HG03565 (cell line): Measurements from ENCODE around the gene AVPR2.

Experiments used
- ATAC-seq: cut with Tn5 transposase; IDR thresholded peaks from one replicate; pipeline ENCODE4 v1.9.1; 2021; ENCODE audit warnings: mild to moderate bottlenecking, moderate library complexity; ENCODE audit not compliant: unreplicated experiment

Gene AVPR2

DNA sequence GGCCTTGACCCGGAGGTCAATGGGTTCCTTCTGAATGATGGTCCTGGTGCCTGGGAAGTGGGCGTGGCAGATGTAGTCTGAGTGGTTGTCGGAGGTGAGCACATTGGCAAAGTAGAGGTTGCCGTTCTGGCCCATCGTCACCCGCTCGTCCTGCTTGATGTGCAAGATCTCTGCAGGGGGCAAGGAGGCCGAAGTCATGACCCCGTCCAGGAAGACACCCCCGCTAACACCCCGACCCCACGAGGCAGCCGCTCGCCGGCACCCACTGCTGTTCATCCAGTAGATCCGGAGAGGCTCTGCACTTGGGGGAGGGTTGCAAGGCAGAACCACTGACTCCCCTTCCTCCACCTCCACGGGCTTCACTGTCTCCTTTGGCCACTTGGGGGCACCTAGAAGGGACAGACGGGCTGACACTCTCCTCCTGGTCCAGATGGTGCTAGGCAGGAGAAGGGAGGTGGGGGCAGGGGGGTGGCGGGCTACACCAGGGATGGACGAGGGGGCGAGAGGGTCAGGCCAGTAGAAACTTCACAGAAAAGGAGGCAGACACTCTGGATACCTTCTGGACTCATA lies 33.6 kb upstream of the AVPR2 start:
- ATAC-seq: no peak

DNA sequence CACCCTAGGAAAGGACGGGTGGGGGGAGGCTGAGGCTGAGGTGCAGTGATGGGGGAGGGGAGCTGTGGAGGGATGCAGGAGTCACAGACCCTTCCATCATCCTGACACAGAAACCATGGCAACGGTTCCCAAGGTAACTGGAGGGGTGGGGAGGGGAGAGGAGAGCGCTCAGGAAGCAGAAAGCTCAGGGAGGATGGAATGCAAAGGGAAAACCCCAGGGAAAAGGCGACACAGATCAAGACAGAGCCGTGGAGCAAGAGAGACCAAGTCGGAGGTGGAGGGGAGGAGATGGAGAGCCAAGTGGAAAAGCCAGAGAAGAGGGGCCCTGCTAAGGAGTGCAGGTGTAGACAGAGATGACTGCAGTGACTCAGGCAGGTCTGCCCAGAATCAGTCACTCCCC lies 33.0 kb upstream of the AVPR2 start:
- ATAC-seq: no peak

DNA sequence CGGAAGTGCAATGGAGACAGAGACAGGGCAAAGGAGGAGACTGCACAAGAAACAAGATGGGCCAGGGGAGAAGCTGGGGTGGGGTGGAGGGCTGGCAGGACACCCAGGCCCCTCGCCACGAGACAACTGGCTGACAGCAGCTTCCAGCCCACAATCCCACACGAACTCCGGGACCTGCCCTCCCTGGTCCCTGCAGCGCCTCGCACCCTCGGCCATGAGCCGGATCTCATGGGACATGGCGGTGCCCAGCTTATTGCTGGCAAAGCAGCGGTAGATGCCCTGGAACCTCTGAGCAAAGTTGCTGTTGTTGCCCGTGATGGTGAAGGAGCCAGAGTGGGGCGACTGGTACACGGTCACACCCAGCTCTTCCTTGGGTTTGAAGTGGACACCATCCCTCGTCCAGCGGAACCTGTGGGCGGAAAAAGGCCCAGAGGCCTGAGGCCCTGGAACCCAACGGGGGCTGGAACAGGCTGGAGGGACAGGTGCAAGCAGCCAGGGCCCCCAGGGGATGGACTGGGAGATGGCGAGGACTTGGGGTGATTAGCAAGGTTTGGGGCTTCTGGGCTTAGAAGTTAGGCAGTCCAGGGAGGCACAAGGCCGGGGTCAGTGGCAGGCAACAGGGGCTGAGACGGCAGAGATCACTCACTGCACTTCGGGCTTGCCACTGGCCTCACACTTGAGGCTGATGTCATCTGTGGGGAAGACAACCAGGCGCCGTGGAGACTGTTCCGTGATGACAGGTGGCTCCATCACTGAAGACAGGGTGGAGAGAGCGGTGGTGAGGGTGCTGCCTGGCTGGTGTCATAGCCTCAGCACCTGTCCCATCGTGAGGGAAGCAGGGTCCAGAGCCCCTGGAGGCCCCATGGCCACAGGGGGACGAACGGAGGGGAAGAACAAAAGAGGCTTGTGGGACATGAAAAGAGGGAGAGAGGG lies 32.3 kb upstream of the AVPR2 start:
- ATAC-seq: no peak

DNA sequence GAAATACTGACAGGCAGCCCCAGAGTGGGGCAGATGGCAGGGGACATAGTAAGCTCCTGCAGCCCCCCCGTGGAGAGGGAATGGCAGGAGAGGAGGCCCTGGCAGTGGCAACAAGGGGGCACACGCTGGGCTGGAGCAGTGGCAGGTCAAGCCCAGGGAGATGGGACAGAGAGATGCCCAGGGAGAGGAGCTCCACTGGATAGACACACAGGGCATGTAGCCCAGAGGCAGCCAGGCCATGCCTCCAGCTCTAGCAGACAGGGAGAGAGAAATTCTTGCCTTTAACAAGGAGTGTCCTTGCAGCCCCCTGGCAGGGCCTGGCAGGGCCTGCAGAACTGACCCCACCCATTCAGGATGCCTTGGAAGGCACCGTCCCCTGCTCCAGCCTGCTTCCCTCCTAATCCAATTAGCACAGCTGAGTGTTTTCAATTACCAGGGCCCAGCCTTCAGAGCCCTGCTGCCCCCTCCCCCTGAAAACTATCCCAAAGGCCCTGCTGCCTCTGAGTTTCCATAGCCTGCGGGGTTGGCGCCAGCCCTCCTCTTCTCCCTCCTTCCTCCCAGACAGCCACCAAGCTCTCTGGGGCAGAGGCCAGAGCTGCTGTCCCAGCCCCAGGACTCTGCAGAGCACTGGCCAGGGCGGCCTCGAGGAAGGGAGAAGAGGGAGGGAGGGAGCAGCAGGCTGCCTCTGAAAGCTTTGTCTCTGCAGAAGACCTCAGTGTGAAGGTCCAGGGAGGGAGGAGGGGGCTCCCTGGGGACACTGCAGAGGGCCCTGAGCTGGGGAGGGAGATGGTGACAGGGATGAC lies 31.0 kb upstream of the AVPR2 start:
- ATAC-seq: no peak

GRCh38 chrX:153874085-153874365 lies 30.4 kb upstream of the AVPR2 start:
- no peak for ATAC-seq

GRCh38 chrX:153874366-153875125 lies 29.9 kb upstream of the AVPR2 start:
- ATAC-seq: no peak

GRCh38 chrX:153875391-153876111 lies 28.9 kb upstream of the AVPR2 start:
- no peak for ATAC-seq

- ATAC-seq: no peak
These were observed 28.4 kb upstream of the AVPR2 start for GRCh38 chrX:153876112-153876491.

DNA sequence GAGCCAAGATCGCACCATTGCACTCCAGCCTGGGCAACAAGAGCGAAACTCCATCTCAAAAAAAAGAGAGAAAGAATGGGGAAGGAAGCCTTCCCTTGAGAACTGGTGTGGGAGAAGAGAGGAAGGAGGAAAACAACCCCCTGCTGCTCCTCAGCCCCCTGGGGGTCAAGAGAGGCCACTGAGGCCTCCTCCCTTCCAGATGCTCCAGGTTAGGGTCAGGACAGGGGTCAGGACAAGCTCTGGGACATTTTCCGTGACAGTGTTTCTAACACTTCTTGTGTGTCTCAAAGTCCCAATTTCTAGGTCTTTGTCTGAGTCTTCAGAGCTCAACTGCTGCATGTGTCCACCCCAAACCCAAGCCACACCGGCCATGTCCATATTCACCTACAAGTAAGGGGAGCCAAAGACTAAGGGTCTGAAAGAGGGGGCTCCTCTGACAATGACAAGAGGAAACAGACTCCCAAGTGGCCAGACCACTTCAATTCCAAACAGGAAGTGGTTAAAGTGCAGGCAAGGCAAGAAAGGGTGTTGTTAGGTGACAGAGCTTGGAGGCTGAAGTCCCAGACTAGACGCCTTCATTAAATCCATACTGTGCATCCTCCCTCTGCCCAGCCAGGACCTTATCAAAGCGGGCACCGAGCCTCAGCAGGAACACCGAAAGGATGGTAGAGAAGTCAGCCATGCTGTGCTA lies 26.8 kb upstream of the AVPR2 start:
- ATAC-seq: no peak

DNA sequence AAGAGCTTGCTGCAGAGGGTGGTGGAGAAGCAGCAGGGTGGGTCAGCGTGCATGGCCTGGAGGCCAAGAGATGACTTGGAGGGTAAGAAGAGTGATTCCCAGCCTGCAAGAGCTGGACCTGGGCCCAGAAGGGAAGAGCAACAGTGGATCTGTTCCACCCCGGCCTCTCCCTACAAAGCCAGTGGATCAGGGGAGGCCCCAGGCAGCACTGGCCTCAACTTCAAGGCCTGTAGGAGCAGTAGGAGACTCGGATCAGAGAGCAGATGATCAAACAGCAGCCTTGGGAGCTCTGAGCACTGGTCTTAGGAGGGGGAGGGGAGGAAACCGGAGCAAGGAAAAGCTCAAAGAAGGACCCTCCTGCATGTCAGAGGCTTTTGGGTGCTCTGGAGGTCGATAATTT lies 26.1 kb upstream of the AVPR2 start:
- ATAC-seq: no peak

- no peak for ATAC-seq
These were observed 25.4 kb upstream of the AVPR2 start for GRCh38 chrX:153878969-153879653.

DNA sequence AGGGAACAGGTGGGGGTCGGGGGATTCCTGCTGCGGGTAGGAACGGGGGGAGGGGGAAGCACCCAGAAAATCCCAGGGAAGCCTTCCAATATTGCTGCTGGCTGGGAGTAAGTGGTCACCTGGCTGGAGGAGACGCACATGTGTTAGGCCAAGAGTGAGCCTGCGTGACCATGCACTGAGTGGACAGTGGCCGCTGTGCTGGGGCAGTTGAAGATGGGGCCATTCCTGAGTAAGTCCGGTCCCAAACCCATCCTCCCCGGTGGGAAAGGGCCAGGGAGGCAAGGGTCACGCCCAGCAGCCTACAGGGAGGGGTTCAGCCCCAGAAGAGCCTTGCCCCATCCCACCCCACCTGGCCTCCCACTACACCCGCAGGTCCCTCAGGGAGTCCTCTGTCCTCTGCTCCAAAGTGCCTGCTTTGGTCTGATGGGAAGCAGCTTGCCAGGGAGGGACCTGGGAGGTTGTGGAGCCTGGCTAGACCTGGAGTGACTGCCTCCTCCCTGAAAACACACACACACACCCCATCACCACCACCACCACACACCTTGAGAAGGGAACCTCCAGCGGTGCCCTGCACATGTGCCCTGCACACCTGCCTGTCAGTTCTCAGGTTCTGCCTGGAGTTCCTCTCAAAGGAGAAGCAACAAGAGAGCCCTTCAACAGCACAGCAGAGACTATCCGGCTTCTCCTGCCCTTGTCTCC lies 24.6 kb upstream of the AVPR2 start:
- no peak for ATAC-seq

DNA sequence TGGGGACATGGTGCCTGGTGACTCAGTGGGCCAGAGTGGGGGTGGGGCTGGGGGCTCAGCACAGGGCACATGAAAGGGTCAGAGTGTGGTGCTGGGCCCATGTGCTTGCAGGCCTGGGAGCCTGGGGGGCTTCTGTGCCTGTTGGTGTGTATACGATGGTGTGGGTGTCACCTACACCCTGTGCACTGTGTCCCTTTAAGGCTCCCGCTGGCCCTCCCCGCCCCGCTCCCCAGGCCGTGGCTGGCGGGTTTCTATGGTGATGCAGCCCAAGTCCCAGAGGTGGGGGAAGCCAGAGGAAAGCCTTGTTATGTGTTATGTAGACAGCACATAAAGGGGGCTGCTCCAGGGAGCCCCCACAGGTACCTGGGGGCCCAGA lies 24.0 kb upstream of the AVPR2 start:
- ATAC-seq: no peak

GRCh38 chrX:153881281-153881680 lies 23.2 kb upstream of the AVPR2 start:
- no peak for ATAC-seq

- no peak for ATAC-seq
These were observed 22.4 kb upstream of the AVPR2 start for GRCh38 chrX:153882086-153882498.

DNA sequence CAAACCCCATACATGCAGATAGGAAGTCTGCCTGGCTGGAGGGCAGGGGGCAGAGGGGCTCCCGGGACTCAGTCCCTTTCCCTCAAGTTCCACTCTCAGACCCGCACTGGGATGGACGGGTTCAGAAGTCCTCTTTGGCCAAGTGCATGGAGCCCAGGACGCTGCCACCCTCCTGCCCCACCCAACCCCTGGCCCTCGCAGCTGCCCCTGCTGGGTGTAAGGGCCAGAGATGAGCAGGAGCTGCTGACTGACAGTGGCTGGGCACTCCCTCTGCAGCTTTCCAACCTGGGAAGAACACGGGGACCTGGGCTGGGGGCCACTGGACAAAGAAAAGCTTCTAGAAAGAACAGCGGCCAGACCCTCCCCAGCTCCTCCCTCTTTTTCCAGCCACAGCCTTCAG lies 21.9 kb upstream of the AVPR2 start:
- ATAC-seq: no peak

DNA sequence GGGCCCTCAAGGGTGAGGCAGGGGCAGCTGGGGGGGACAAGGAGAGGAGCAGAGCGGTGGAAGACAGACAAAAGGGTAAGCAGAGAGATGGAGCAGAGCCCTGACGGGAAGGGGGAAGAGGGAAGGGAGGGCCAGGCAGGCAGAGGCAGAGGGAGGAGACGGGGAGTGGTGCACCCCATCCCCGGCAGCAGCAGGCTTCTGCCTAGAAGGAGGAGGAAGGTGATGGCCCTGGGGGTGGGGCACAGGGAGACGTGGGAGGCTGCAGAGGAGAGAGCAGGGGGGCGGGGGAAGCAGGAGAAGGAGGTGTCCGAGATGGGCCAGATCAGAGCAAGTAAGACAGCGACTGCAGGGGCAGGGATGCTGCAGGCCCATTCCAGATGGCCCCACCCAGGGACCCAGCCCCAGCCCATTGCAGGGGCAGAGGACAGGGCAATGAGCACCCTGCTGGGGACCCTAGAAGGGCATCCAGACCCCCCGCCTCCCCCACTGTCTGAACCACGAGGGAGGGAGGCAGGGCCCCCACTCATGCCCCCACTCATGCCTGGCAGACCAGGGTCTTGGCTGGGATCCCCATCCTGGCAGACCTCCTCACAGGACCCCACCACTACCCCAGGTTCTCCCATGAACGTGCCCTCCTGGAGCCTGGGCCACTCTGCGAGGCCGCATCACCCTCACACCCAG lies 21.2 kb upstream of the AVPR2 start:
- no peak for ATAC-seq

GRCh38 chrX:153884136-153884535 lies 20.3 kb upstream of the AVPR2 start:
- no peak for ATAC-seq
